WTC11 (cell line): Measurements from ENCODE around the gene SMAD7. TPM values are rescaled to one million over a fixed set of nuclear protein-coding genes. Genes with fewer than 3 reads are reported as not detected.

Experiments used
- ATAC-seq: fragments of 200-7000 bp; cut with Tn5 transposase; 2 replicates; pipeline ENCODE4 v1.10.0; 2021; ENCODE audit warnings: mild to moderate bottlenecking, moderate library complexity
- CTCF ChIA-PET: fragments of 300-600 bp; sonication (Branson Sonifier 250); formaldehyde crosslinking; loops from one replicate; lab custom pipeline; 2021; ENCODE audit warnings: antibody characterized with exemption; lab: Charles Lee
- POLR2A ChIA-PET: fragments of 350-600 bp; sonication (Branson Sonifier 250); formaldehyde crosslinking; loops from one replicate; lab custom pipeline; 2021; ENCODE audit warnings: antibody characterized with exemption; lab: Charles Lee
- DNase-seq: peaks from one replicate; pipeline ENCODE4 v3.0.0; 2021; ENCODE audit warnings: low spot score
- H3K27ac Mint-ChIP-seq: 2 replicates; pipeline ENCODE4 v1.8.0; 2021; ENCODE audit warnings: mixed read lengths
- H3K27me3 Mint-ChIP-seq: 2 replicates; pipeline ENCODE4 v1.8.0; 2021; ENCODE audit warnings: low read depth, mild to moderate bottlenecking, moderate library complexity, mixed read lengths
- H3K36me3 Mint-ChIP-seq: 2 replicates; pipeline ENCODE4 v1.8.0; 2021; ENCODE audit warnings: mixed read lengths
- H3K4me1 Mint-ChIP-seq: 2 replicates; pipeline ENCODE4 v1.8.0; 2022; ENCODE audit warnings: mixed read lengths
- H3K4me3 Mint-ChIP-seq: 2 replicates; pipeline ENCODE4 v1.8.0; 2021; ENCODE audit warnings: mild to moderate bottlenecking, moderate library complexity, mixed read lengths
- H3K9me3 Mint-ChIP-seq: 2 replicates; pipeline ENCODE4 v1.8.0; 2021; ENCODE audit warnings: mixed read lengths
- ETV6 ChIP-seq: sonication (generic); formaldehyde crosslinking; IDR thresholded peaks from 2 replicates; pipeline ENCODE4 v1.8.1; 2022; ENCODE audit warnings: mild to moderate bottlenecking, missing genetic modification reagents
- FOXK1 ChIP-seq: sonication (generic); formaldehyde crosslinking; IDR thresholded peaks from 2 replicates; pipeline ENCODE4 v1.8.0; 2022; ENCODE audit warnings: mild to moderate bottlenecking, moderate library complexity, missing genetic modification reagents
- NR2C2 ChIP-seq: sonication (generic); formaldehyde crosslinking; IDR thresholded peaks from 2 replicates; pipeline ENCODE4 v1.8.0; 2022; ENCODE audit warnings: mild to moderate bottlenecking, missing genetic modification reagents
- ZNF219 ChIP-seq: sonication (generic); formaldehyde crosslinking; IDR thresholded peaks from 2 replicates; pipeline ENCODE4 v1.8.0; 2023; ENCODE audit warnings: missing genetic modification reagents, mild to moderate bottlenecking, borderline replicate concordance
- ZNF423 ChIP-seq: fragments of 250-450 bp; sonication (Bioruptor Pico); IDR thresholded peaks from 2 replicates; pipeline ENCODE4 v2.1.2; 2022; ENCODE audit warnings: mild to moderate bottlenecking, moderate library complexity
- total RNA-seq: library from RNA; stranded (reverse); gene quantifications from 3 replicates; pipeline ENCODE4 v1.2.3, GENCODE V29; 2021
- TF ChIP-seq, protein P1 (sequence below): fragments of 250-450 bp; sonication (Bioruptor Pico); IDR thresholded peaks from 2 replicates; pipeline ENCODE4 v1.9.0; 2021; ENCODE audit warnings: mild to moderate bottlenecking, borderline replicate concordance
- TF ChIP-seq, protein P2 (sequence below): sonication (generic); formaldehyde crosslinking; IDR thresholded peaks from 2 replicates; pipeline ENCODE4 v1.8.1; 2022; ENCODE audit warnings: low read depth, mild to moderate bottlenecking, moderate library complexity, missing genetic modification reagents, borderline replicate concordance
- TF ChIP-seq, protein P3 (sequence below): sonication (generic); formaldehyde crosslinking; IDR thresholded peaks from 2 replicates; pipeline ENCODE4 v1.8.1; 2022; ENCODE audit warnings: low read depth, missing genetic modification reagents, borderline replicate concordance
- TF ChIP-seq, protein P4 (sequence below): sonication (generic); formaldehyde crosslinking; IDR thresholded peaks from 2 replicates; pipeline ENCODE4 v1.8.0; 2022; ENCODE audit warnings: missing genetic modification reagents

Gene SMAD7
- total RNA-seq, 1 experiment from 2014 or later, result 44.7 TPM

DNA sequence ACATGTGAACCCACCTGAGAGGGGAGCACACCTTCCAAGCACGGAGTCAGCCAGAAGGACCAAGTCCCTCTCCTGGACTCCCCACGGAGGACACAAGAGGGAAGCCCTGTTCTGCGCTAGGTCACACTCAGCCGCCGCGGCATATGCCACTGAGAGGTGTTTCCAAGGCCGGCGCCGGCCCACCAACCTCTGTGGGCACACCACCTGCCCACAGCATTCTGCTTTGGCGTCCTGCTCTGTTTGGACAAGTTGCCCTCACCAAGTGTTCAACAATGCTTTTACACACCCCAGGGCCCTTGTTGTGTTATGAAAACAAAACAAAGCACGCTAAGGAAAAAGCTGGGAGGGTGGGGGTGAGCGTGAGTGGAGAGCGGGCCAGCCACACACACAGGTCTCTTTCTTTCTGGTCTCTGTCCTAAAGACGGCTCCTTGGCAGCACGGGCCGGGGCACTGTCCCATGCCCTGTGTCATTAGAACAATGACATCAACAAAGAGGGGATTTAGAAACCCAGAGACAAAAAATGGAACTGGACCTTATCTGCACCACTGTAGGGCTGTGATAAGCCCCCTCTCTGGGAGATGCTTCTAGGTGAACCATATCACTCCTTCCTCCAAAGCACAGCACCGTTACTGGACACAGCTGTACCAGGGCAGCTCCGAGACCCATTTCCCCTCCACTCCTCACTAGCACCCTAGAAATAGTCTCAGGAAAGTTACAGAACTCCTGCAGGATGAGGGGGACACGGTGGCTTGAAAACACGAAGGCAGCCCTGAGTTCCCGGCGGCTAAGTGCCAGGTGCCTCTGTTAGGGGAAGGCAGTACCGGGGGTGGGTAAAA is 17.0 kb downstream of the SMAD7 start (continued):
- TF ChIP-seq, protein P1, sequence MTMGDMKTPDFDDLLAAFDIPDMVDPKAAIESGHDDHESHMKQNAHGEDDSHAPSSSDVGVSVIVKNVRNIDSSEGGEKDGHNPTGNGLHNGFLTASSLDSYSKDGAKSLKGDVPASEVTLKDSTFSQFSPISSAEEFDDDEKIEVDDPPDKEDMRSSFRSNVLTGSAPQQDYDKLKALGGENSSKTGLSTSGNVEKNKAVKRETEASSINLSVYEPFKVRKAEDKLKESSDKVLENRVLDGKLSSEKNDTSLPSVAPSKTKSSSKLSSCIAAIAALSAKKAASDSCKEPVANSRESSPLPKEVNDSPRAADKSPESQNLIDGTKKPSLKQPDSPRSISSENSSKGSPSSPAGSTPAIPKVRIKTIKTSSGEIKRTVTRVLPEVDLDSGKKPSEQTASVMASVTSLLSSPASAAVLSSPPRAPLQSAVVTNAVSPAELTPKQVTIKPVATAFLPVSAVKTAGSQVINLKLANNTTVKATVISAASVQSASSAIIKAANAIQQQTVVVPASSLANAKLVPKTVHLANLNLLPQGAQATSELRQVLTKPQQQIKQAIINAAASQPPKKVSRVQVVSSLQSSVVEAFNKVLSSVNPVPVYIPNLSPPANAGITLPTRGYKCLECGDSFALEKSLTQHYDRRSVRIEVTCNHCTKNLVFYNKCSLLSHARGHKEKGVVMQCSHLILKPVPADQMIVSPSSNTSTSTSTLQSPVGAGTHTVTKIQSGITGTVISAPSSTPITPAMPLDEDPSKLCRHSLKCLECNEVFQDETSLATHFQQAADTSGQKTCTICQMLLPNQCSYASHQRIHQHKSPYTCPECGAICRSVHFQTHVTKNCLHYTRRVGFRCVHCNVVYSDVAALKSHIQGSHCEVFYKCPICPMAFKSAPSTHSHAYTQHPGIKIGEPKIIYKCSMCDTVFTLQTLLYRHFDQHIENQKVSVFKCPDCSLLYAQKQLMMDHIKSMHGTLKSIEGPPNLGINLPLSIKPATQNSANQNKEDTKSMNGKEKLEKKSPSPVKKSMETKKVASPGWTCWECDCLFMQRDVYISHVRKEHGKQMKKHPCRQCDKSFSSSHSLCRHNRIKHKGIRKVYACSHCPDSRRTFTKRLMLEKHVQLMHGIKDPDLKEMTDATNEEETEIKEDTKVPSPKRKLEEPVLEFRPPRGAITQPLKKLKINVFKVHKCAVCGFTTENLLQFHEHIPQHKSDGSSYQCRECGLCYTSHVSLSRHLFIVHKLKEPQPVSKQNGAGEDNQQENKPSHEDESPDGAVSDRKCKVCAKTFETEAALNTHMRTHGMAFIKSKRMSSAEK (CRISPR knock-in tag), result no peak
- TF ChIP-seq, protein P2, sequence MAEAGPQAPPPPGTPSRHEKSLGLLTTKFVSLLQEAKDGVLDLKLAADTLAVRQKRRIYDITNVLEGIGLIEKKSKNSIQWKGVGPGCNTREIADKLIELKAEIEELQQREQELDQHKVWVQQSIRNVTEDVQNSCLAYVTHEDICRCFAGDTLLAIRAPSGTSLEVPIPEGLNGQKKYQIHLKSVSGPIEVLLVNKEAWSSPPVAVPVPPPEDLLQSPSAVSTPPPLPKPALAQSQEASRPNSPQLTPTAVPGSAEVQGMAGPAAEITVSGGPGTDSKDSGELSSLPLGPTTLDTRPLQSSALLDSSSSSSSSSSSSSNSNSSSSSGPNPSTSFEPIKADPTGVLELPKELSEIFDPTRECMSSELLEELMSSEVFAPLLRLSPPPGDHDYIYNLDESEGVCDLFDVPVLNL (CRISPR knock-in tag), result no peak

DNA sequence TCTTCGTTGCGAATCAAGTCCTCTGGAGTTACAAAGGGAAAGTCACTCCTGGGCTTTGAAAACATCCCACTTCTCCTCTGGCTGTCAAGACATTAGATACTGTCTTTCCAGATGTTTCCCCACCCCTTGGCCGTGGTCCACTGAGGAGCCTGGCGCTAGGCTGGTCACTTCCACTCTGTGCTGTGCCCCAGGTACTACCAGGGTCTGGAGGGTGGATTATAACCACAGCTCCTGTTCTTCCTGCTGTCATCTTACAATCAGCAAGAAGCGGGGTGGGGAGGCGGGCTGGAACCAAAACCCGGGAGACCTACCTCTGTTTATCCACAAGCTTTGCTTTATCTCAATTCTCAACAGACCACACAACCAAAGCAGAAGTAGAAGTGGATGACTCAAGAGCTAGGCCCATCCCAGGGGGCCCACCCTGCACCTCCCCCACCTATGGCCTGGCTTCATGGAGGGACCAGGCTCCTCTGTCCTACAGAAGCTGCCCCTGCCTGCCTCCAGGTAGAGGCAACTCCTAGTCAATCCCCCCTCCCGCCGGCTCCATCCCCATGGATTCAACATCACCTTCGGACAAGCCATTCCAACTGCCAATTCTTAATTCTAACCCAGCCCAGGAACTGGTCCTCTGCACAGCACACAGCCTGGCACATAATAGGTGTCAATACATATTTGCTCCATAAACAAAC is 17.8 kb downstream of the SMAD7 start:
- H3K9me3 Mint-ChIP-seq, result no peaks in the 10 kb centered on the region
- TF ChIP-seq, protein P3, sequence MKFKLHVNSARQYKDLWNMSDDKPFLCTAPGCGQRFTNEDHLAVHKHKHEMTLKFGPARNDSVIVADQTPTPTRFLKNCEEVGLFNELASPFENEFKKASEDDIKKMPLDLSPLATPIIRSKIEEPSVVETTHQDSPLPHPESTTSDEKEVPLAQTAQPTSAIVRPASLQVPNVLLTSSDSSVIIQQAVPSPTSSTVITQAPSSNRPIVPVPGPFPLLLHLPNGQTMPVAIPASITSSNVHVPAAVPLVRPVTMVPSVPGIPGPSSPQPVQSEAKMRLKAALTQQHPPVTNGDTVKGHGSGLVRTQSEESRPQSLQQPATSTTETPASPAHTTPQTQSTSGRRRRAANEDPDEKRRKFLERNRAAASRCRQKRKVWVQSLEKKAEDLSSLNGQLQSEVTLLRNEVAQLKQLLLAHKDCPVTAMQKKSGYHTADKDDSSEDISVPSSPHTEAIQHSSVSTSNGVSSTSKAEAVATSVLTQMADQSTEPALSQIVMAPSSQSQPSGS, result no peak
- TF ChIP-seq, protein P4, sequence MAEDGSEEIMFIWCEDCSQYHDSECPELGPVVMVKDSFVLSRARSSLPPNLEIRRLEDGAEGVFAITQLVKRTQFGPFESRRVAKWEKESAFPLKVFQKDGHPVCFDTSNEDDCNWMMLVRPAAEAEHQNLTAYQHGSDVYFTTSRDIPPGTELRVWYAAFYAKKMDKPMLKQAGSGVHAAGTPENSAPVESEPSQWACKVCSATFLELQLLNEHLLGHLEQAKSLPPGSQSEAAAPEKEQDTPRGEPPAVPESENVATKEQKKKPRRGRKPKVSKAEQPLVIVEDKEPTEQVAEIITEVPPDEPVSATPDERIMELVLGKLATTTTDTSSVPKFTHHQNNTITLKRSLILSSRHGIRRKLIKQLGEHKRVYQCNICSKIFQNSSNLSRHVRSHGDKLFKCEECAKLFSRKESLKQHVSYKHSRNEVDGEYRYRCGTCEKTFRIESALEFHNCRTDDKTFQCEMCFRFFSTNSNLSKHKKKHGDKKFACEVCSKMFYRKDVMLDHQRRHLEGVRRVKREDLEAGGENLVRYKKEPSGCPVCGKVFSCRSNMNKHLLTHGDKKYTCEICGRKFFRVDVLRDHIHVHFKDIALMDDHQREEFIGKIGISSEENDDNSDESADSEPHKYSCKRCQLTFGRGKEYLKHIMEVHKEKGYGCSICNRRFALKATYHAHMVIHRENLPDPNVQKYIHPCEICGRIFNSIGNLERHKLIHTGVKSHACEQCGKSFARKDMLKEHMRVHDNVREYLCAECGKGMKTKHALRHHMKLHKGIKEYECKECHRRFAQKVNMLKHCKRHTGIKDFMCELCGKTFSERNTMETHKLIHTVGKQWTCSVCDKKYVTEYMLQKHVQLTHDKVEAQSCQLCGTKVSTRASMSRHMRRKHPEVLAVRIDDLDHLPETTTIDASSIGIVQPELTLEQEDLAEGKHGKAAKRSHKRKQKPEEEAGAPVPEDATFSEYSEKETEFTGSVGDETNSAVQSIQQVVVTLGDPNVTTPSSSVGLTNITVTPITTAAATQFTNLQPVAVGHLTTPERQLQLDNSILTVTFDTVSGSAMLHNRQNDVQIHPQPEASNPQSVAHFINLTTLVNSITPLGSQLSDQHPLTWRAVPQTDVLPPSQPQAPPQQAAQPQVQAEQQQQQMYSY (CRISPR knock-in tag), result peak; percentile 88
- no peak for TF ChIP-seq ETV6 (CRISPR knock-in tag)
- H3K36me3 Mint-ChIP-seq, result peaks cover 10% of the 10 kb centered on the region; the same call in 1 of the 2 replicates
- ChIA-PET CTCF (interaction anchor here (0.7 to 1.2 kb wide), 5 partner anchors 12 to 306 kb away, joined by 3 to 5 read pairs (median 3); no protein-coding TSS in a partner anchor), POLR2A (interaction anchor here (1.0 kb wide), 1 partner anchor 18 kb away, joined by 3 read pairs; no protein-coding TSS in a partner anchor)
- no peak for ATAC-seq
- H3K27ac Mint-ChIP-seq, result peak overlapping the region; percentile 87
- no peak for DNase-seq
- H3K27me3 Mint-ChIP-seq, result no peaks in the 10 kb centered on the region
- H3K4me1 Mint-ChIP-seq, result peaks cover 96% of the 10 kb centered on the region
- peak overlapping the region; percentile 29 for H3K4me3 Mint-ChIP-seq

DNA sequence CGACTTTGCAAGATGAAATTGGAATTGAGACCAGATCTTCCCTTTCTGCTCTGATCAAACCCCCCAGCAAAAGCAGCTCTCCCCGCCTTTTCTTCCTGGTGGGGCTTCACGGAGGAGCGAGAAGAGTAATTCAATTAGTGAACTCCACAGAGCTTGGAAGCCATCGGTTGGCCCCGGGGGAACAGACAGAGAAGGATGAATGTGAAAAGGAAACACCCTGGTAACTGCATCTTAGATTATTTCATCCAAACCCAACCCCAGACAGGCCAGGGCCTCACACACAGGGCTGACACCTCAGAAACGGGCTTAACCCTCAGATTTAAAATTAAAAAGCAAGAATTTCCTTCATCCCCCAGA is 18.3 kb downstream of the SMAD7 start:
- CTCF ChIA-PET, result interaction anchor here (1.1 to 1.2 kb wide), 3 partner anchors 13 to 306 kb away, joined by 3 to 5 read pairs (median 4); no protein-coding TSS in a partner anchor
- Mint-ChIP-seq H3K27ac (peak overlapping the region; percentile 87), H3K27me3 (no peaks in the 10 kb centered on the region), H3K36me3 (peaks cover 10% of the 10 kb centered on the region; the same call in 1 of the 2 replicates), H3K9me3 (no peaks in the 10 kb centered on the region), H3K4me1 (peaks cover 96% of the 10 kb centered on the region), H3K4me3 (peak overlapping the region; percentile 29)
- DNase-seq (no peak), ATAC-seq (no peak)
- POLR2A ChIA-PET, result interaction anchor here (0.6 to 1.0 kb wide), 2 partner anchors 17 to 500 kb away, joined by 3 read pairs; no protein-coding TSS in a partner anchor
- TF ChIP-seq NR2C2 (CRISPR knock-in tag) (no peak), ZNF219 (CRISPR knock-in tag) (no peak), FOXK1 (no peak), ZNF423 (no peak)
- TF ChIP-seq, protein P1 (CRISPR knock-in tag), result no peak
- TF ChIP-seq, protein P4 (CRISPR knock-in tag), result no peak
